ENCODE results near the gene GP9.

Gene GP9

DNA sequence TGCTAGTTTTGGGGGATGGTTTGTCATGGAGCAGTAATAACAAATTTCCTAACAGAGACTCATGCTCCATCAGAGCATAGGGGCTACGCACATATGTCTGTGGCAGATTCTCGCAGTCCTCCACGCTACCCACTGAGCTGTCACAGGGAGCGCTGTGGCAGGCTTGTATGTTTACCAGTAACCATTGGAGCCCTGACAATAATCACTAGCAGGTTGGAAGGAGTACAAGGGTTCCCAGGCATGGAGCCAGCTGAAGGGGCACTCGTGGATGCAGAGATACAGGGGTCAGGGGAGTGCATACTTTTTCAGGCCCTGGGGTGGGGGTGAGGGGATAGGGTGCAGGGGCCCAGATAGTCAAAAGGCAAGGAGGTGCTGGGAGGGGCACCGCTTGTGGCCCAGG, 7.9 kb upstream of the GP9 start:
- peak in 1 of 2 donors; percentile 76 for DNase-seq

DNA sequence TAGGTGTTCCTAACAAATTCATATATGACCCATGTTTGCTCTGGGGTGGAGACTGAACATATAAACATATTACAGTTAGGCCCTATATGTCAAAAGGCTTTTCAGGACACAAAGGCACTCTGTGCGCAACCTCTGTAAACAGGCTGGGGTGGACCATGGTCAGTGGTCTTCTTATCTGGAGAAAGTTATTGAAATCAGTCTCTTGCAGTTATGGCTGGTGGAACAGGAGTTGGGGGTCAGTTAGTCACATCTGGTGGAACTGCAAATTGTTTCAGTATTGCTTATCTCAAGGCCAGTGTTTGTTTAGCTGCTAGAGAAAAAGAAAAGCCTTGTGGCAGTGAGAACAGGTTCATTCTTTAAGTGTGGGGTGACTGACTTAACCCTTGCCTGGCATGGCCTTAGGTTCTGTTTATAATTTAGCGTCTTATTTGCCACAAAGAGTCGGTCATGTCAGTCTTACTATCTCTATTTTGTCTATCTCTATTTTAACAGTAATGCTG, 5.9 kb upstream of the GP9 start:
- DNase-seq: no peak
- TF ChIP-seq, protein P1, sequence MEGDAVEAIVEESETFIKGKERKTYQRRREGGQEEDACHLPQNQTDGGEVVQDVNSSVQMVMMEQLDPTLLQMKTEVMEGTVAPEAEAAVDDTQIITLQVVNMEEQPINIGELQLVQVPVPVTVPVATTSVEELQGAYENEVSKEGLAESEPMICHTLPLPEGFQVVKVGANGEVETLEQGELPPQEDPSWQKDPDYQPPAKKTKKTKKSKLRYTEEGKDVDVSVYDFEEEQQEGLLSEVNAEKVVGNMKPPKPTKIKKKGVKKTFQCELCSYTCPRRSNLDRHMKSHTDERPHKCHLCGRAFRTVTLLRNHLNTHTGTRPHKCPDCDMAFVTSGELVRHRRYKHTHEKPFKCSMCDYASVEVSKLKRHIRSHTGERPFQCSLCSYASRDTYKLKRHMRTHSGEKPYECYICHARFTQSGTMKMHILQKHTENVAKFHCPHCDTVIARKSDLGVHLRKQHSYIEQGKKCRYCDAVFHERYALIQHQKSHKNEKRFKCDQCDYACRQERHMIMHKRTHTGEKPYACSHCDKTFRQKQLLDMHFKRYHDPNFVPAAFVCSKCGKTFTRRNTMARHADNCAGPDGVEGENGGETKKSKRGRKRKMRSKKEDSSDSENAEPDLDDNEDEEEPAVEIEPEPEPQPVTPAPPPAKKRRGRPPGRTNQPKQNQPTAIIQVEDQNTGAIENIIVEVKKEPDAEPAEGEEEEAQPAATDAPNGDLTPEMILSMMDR (IDR thresholded peaks at IDR 0.05): no peak
- no peak overlapping the region for H3K27ac ChIP-seq
- H3K27me3 ChIP-seq: no peaks in the 10 kb centered on the region
- intact Hi-C loops (cut with DNase I; ENCODE audit: low total_unique reads): loop anchor here (5.0 kb wide), 1 partner anchor 188 kb away; no protein-coding TSS in a partner anchor
- peaks cover 0 to 45% (median 35%) of the 10 kb centered on the region in 4 donors for H3K4me1 ChIP-seq
- H3K36me3 ChIP-seq: no peaks in the 10 kb centered on the region
- H3K4me3 ChIP-seq: no peak overlapping the region
- H3K9me3 ChIP-seq: no peaks in the 10 kb centered on the region

More for the DNA sequence above, 7.9 kb upstream of the GP9 start:
- no peaks in the 10 kb centered on the region for H3K27me3 ChIP-seq
- no peaks in the 10 kb centered on the region for H3K36me3 ChIP-seq
- intact Hi-C loops (cut with DNase I; ENCODE audit: low total_unique reads): loop anchor here (5.0 kb wide), 1 partner anchor 190 kb away; no protein-coding TSS in a partner anchor
- no peak overlapping the region for H3K4me3 ChIP-seq
- H3K27ac ChIP-seq: peak overlapping the region; percentile 37 to 60
- H3K9me3 ChIP-seq: no peaks in the 10 kb centered on the region
- H3K4me1 ChIP-seq: peaks cover 0 to 29% (median 24%) of the 10 kb centered on the region in 4 donors
- TF ChIP-seq, protein P1 (IDR thresholded peaks at IDR 0.05): no peak

DNA sequence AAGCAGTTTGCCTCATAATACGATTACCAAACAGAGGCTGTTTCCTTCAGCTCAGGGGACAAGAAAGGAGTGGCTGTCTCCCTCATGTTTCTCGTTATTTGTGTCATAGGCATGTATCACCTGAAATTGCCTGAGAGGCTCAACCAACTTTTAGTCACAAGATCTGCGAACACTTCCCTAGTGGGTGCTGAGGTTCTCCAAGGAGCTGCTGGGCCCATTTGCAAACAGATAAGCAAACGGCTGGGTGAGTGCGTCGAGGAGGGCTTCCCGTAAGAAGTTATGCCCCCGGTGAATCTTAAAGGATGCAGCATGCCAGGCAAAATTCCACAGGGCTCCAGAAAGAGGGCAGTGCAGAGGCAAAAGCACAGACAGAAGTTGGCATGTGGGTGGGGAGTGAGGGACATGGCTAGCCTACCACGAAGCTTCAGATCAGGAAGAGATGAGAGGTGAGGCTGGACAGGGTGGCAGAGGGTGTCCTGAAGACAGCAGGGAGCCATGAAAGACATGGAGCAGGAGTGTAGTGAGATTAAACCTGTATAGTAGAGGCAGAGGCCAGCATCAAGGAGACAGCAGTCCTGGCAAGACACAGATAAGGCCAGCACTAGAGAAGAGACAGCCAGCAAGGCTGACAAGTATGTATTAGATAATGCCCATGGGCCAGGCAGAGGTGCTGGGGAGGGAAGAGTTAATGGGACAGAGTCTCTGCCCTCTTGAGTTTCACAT, 4.0 kb upstream of the GP9 start:
- Histone ChIP-seq H3K36me3 (no peaks in the 10 kb centered on the region), H3K27me3 (no peaks in the 10 kb centered on the region), H3K4me3 (no peak overlapping the region), H3K27ac (no peak overlapping the region), H3K9me3 (no peaks in the 10 kb centered on the region), H3K4me1 (peaks cover 0 to 47% (median 35%) of the 10 kb centered on the region in 4 donors)
- no peak for DNase-seq
- intact Hi-C loops (cut with DNase I; ENCODE audit: low total_unique reads): no loop called here
- TF ChIP-seq, protein P1 (IDR thresholded peaks at IDR 0.05): no peak

DNA sequence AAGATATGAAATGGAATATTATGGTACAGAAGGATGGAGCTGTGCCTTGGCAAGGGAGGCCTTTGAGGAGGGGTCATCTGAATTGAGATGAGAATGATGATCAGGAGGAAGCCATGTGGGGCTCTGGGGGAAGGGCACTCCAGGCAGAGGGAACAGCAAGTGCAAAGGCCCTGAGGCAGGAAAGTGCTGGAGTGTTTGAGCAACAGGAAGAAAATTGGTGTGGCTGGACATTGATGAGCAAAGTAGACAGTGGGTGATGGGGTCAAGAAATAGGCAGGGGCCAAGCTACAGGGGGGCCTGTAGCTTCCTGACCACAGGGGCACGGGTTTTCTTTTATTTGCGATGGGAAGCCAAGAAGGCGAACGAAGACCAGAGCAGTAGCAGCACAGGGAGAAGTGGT, 3.3 kb upstream of the GP9 start:
- TF ChIP-seq, protein P1 (IDR thresholded peaks at IDR 0.05): no peak
- Histone ChIP-seq H3K27me3 (no peaks in the 10 kb centered on the region), H3K4me3 (no peak overlapping the region), H3K27ac (no peak overlapping the region), H3K36me3 (no peaks in the 10 kb centered on the region), H3K4me1 (peaks cover 0 to 40% (median 29%) of the 10 kb centered on the region in 4 donors), H3K9me3 (no peaks in the 10 kb centered on the region)
- no peak for DNase-seq
- intact Hi-C loops (cut with DNase I; ENCODE audit: low total_unique reads): no loop called here

DNA sequence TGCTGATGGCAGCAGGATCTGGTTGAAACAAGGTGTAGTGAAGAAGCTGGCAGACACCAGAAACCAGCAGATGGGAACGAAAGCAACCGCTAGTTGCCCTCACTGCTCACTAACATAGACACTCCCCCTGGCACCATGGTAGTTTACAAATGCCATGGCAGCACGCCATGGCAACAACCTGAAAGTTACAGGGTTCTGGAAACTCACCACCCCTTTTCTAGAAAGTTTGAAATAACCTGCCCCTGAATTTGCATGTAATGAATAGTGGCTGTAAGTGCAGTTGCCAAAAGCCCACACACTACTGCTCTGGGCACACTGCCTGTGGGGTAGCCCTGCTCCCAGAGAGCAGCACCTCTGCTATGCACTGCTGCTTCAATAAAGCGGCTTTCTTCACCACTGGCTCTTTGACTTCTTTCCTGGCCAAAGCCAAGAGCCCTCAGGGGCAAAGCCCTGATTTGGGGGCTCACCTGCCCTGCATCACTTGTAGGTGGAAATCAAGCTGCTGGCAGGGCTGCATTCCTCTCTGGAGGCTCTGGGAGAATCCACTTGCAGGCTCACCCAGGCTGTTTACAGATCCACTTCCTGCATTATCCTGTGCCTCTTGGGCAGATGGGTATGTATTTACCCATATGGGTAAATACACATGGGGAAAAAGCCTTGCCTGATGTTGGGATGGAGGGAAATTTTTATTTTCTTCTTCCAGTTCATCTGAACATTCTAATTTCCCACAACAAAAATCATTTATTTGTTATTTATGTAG, 2.0 kb upstream of the GP9 start:
- DNase-seq: no peak
- peak overlapping the region; percentile 32 to 72 for H3K27ac ChIP-seq
- intact Hi-C loops (cut with DNase I; ENCODE audit: low total_unique reads): no loop called here

More for the DNA sequence above, 2.0 kb upstream of the GP9 start:
- Histone ChIP-seq H3K36me3 (no peaks in the 10 kb centered on the region), H3K9me3 (no peaks in the 10 kb centered on the region), H3K4me3 (no peak overlapping the region), H3K4me1 (peaks cover 0 to 27% (median 16%) of the 10 kb centered on the region in 4 donors), H3K27me3 (no peaks in the 10 kb centered on the region)
- TF ChIP-seq, protein P1 (IDR thresholded peaks at IDR 0.05): no peak

Data from tibial artery (tissue), 4 donors.